SK-N-SH (cell line): ENCODE results near the gene OR9Q1. TPM values are rescaled to one million over a fixed set of nuclear protein-coding genes. Genes with fewer than 3 reads are reported as not detected.

ENCODE experiments used
- CTCF ChIA-PET: fragments of 300-600, 350-600 bp; formaldehyde crosslinking; extraction: SDS; loops from one replicate; lab custom pipeline; 2021; lab: Yijun Ruan, JAX
- POLR2A ChIA-PET: fragments of 350-600 bp; sonication (Branson Sonifier 250); formaldehyde crosslinking; extraction: SDS; loops from one replicate; lab custom pipeline; 2020; ENCODE audit warnings: antibody characterized with exemption, inconsistent platforms; lab: Yijun Ruan, JAX
- DNase-seq: peaks from one replicate; pipeline ENCODE4 v3.0.0; 2012
- H2AFZ ChIP-seq: fragments of 200-600 bp; sonication (generic); 2 replicates; pipeline ENCODE4 v1.8.1; 2016; ENCODE audit warnings: antibody characterized with exemption, mild to moderate bottlenecking, low read depth
- H3F3A ChIP-seq: fragments of 200-600 bp; sonication (generic); replicated peaks from 2 replicates; pipeline ENCODE3; 2016; ENCODE audit warnings: antibody characterized with exemption, mild to moderate bottlenecking; ENCODE audit not compliant: insufficient read depth
- H3K27ac ChIP-seq, 2 experiments: fragments of 200-500 bp in 1 of 2; fragments of 200-600 bp in 1 of 2; sonication (Bioruptor generic) in 1 of 2; sonication (generic), shearing (Covaris generic) in 1 of 2; 2 replicates each; pipeline versions ENCODE4 v1.5.1 to v1.6.1; 2014 to 2016; ENCODE audit warnings: low read depth in 2 of 2, inconsistent platforms in 1 of 2, low read length in 1 of 2, mild to moderate bottlenecking in 1 of 2, mixed read lengths in 1 of 2
- H3K27me3 ChIP-seq: fragments of 200-600 bp; sonication (generic), shearing (Covaris generic); 2 replicates; pipeline ENCODE4 v1.6.1; 2016; ENCODE audit warnings: mixed run types; ENCODE audit not compliant: insufficient read depth
- H3K36me3 ChIP-seq, 2 experiments: fragments of 200-500 bp in 1 of 2; fragments of 200-600 bp in 1 of 2; sonication (Bioruptor generic) in 1 of 2; sonication (generic) in 1 of 2; replicated peaks in 1 of 2; 2 replicates each; pipeline versions ENCODE3 to v1.5.1; 2014 to 2016; ENCODE audit warnings: low read length in 1 of 2, mild to moderate bottlenecking in 1 of 2; ENCODE audit not compliant: insufficient read depth in 2 of 2, control insufficient read depth in 1 of 2
- H3K4me1 ChIP-seq, 2 experiments: fragments of 200-500 bp in 1 of 2; fragments of 200-600 bp in 1 of 2; sonication (Bioruptor generic) in 1 of 2; sonication (generic), shearing (Covaris generic) in 1 of 2; 2 replicates each; pipeline versions ENCODE4 v1.5.1 to v1.6.1; 2014 to 2016; ENCODE audit warnings: low read depth in 1 of 2, low read length in 1 of 2, mixed run types in 1 of 2; ENCODE audit not compliant: insufficient read depth in 2 of 2, control insufficient read depth in 1 of 2
- H3K4me2 ChIP-seq: fragments of 200-600 bp; sonication (generic), shearing (Covaris generic); 2 replicates; pipeline ENCODE4 v1.6.1; 2017; ENCODE audit warnings: mixed run types
- H3K4me3 ChIP-seq, 2 experiments: fragments of 200-500 bp in 1 of 2; fragments of 200-600 bp in 1 of 2; sonication (Bioruptor generic) in 1 of 2; sonication (generic), shearing (Covaris generic) in 1 of 2; 2 replicates each; pipeline versions ENCODE4 v1.5.1 to v1.8.1; 2014 to 2016; ENCODE audit warnings: low read depth in 2 of 2, inconsistent platforms in 1 of 2, low read length in 1 of 2, mild to moderate bottlenecking in 1 of 2, mixed read lengths in 1 of 2, moderate library complexity in 1 of 2
- H3K79me2 ChIP-seq: fragments of 200-600 bp; sonication (generic); 2 replicates; pipeline ENCODE4 v1.8.1; 2017; ENCODE audit warnings: mild to moderate bottlenecking; ENCODE audit not compliant: insufficient read depth
- H3K9ac ChIP-seq: fragments of 200-600 bp; sonication (generic); 2 replicates; pipeline ENCODE4 v1.6.1; 2017; ENCODE audit warnings: mixed run types
- H3K9me2 ChIP-seq: fragments of 200-600 bp; sonication (generic); 2 replicates; pipeline ENCODE4 v1.6.1; 2017; ENCODE audit warnings: mixed run types
- H3K9me3 ChIP-seq: fragments of 200-600 bp; sonication (generic); 2 replicates; pipeline ENCODE4 v1.6.1; 2017; ENCODE audit warnings: mixed run types, mild to moderate bottlenecking, moderate library complexity
- H4K20me1 ChIP-seq: fragments of 200-600 bp; sonication (generic); 2 replicates; pipeline ENCODE4 v1.6.1; 2017; ENCODE audit warnings: mild to moderate bottlenecking, mixed run types; ENCODE audit not compliant: insufficient read depth
- CHD2 ChIP-seq: fragments of 150-350 bp; IDR thresholded peaks from 2 replicates; pipeline ENCODE4 v1.6.1; 2018; ENCODE audit warnings: low read length; ENCODE audit not compliant: partially characterized antibody
- ELF1 ChIP-seq: IDR thresholded peaks from 2 replicates; pipeline ENCODE4 v1.4.0; 2012
- EP300 ChIP-seq, 2 experiments: IDR thresholded peaks; 2 replicates each; pipeline versions ENCODE4 v1.4.0 to v1.6.1; 2012; ENCODE audit warnings: borderline replicate concordance in 1 of 2, low read depth in 1 of 2, low read length in 1 of 2
- FOXM1 ChIP-seq: IDR thresholded peaks from 2 replicates; pipeline ENCODE4 v1.4.0; 2012; ENCODE audit warnings: low read depth, mild to moderate bottlenecking
- GATA2 ChIP-seq: sonication (generic); formaldehyde crosslinking; IDR thresholded peaks from 2 replicates; pipeline ENCODE4 v1.5.0; 2020; ENCODE audit warnings: mild to moderate bottlenecking, missing genetic modification reagents
- MAX ChIP-seq: IDR thresholded peaks from 2 replicates; pipeline ENCODE4 v1.4.0; 2012; ENCODE audit warnings: low read depth
- REST ChIP-seq: IDR thresholded peaks from 2 replicates; pipeline ENCODE4 v1.6.1; 2012; ENCODE audit warnings: mild to moderate bottlenecking, low read depth, low read length, moderate library complexity
- RFX5 ChIP-seq: IDR thresholded peaks from 2 replicates; pipeline ENCODE4 v1.6.1; 2012; ENCODE audit warnings: mild to moderate bottlenecking, improper control_type of control experiment, low read length
- SIN3A ChIP-seq: IDR thresholded peaks from 2 replicates; pipeline ENCODE4 v1.6.1; 2012; ENCODE audit warnings: low read depth, mild to moderate bottlenecking, low read length, moderate library complexity, borderline replicate concordance
- SMC3 ChIP-seq: IDR thresholded peaks from 2 replicates; pipeline ENCODE4 v1.6.1; 2012; ENCODE audit warnings: low read depth, low read length, improper control_type of control experiment
- TEAD4 ChIP-seq: IDR thresholded peaks from 2 replicates; pipeline ENCODE4 v1.4.0; 2012; ENCODE audit warnings: mild to moderate bottlenecking, borderline replicate concordance; ENCODE audit not compliant: insufficient read depth
- USF2 ChIP-seq: fragments of 150-350 bp; IDR thresholded peaks from 2 replicates; pipeline ENCODE4 v1.6.1; 2017; ENCODE audit warnings: antibody characterized with exemption, low read length, low read depth, borderline replicate concordance
- WGBS: methylation state at CpG from one replicate; pipeline ENCODE4 v1.1.6; 2017; ENCODE audit warnings: low lambda C conversion rate; 5-methylcytosine and 5-hydroxymethylcytosine counted together
- polyA plus RNA-seq, 3 experiments: library from polyadenylated mRNA; depleted of rRNA; stranded (reverse); fragments of >200 nt; gene quantifications; 2 replicates each; pipeline ENCODE4 v1.2.3, GENCODE V29; 2012

Gene OR9Q1
- polyA plus RNA-seq, 1 of the 3 experiments (the other 2 are of a cell fraction): not detected

- H3K4me1 ChIP-seq: no peaks in the 10 kb centered on the region
- H3K4me3 ChIP-seq: no peak overlapping the region
- no peaks in the 10 kb centered on the region for H3K36me3 ChIP-seq
- WGBS: 8% methylated on average over 3 of the region's 3 CpGs
- H3K79me2 ChIP-seq: no peaks in the 10 kb centered on the region
- no peak overlapping the region for H3K9ac ChIP-seq
- no peaks in the 10 kb centered on the region for H3K9me3 ChIP-seq
- no peak for TF ChIP-seq GATA2 (CRISPR knock-in tag)
- TF ChIP-seq, all 33 proteins: peak for 0
- no peak for DNase-seq
- Histone ChIP-seq H2AFZ (no peak overlapping the region), H3K4me2 (no peak overlapping the region), H3F3A (no peaks in the 10 kb centered on the region), H3K27me3 (0 out of 2 replicates have a peak, but pooled peaks cover 11% of the 10 kb centered on the region), H4K20me1 (no peaks in the 10 kb centered on the region), H3K27ac (no peak overlapping the region), H3K9me2 (no peaks in the 10 kb centered on the region)
- ChIA-PET POLR2A (no interaction called here), CTCF (no interaction called here)
Observed at GRCh38 chr11:58192229-58192628, 168.5 kb downstream of the OR9Q1 start.

GRCh38 chr11:58193391-58193790, 169.7 kb downstream of the OR9Q1 start:
- Histone ChIP-seq H3K36me3 (no peaks in the 10 kb centered on the region), H3K9me3 (no peaks in the 10 kb centered on the region), H3K4me2 (no peak overlapping the region), H3K27ac (no peak overlapping the region), H3K4me1 (no peaks in the 10 kb centered on the region), H3F3A (no peaks in the 10 kb centered on the region), H4K20me1 (no peaks in the 10 kb centered on the region), H3K79me2 (no peaks in the 10 kb centered on the region), H3K27me3 (0 out of 2 replicates have a peak, but pooled peaks cover 11% of the 10 kb centered on the region), H2AFZ (no peak overlapping the region), H3K9me2 (no peaks in the 10 kb centered on the region), H3K4me3 (no peak overlapping the region), H3K9ac (no peak overlapping the region)
- no peak for DNase-seq
- ChIA-PET CTCF (no interaction called here), POLR2A (no interaction called here)
- no peak for TF ChIP-seq USF2
- no peak for TF ChIP-seq TEAD4
- TF ChIP-seq SIN3A: no peak
- no peak for TF ChIP-seq CHD2
- TF ChIP-seq ELF1: no peak
- TF ChIP-seq RFX5: no peak
- TF ChIP-seq REST: no peak
- no peak for TF ChIP-seq EP300 (IDR thresholded peaks at IDR 0.05; ENCODE audit: borderline replicate concordance in 1 of 2, low read depth in 1 of 2, low read length in 1 of 2)
- no peak for TF ChIP-seq MAX
- no peak for TF ChIP-seq FOXM1
- TF ChIP-seq SMC3: no peak
